ENCODE measurements around the gene HOXB1. TPM values are rescaled to one million over a fixed set of nuclear protein-coding genes. Genes with fewer than 3 reads are reported as not detected.

The HOXB1 gene
- polyA plus RNA-seq, 1 donor (not counting 4 experiments of a cell fraction or from before 2014, with no cell fraction given) = not detected

DNA sequence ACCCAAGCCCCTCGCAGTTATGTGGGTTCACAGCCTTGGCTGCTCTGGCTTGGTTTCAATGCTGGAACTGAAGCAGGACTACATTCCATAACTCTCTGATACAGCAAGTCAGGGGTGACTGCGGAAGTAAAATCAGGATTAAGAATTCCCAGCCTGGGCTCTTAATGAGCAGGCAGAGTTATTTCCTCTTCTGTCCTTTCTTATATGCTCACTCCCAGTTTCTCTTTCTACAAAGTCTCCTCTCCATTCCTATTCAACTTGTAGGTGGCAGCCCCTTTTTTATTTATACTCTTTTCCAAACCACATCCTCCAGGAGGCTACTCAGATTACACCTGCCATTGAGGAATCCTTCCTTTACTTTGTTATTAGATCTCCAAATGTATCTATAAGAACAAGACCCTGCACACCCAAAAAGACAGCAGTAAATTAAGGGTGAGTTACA, 40.3 kb downstream of the HOXB1 start:
- no peak overlapping the region for H3K4me3 ChIP-seq (ENCODE audit: control insufficient read depth in 2 of 3, extremely low read depth in 1 of 3, insufficient read depth in 2 of 3, low read depth in 1 of 3, low read length in 3 of 3)
- no peaks in the 10 kb centered on the region for H3K27me3 ChIP-seq (ENCODE audit: control insufficient read depth, extremely low read depth, insufficient read depth, low read length)
- dilution Hi-C loops (cut with MboI; ENCODE audit: extremely low pct_ligation_motif_present, low sequenced_read_pairs) = no loop called here
- no peak overlapping the region for H3K9ac ChIP-seq (ENCODE audit: control insufficient read depth, extremely low read depth, insufficient read depth, low read length)
- H3K27ac ChIP-seq (ENCODE audit: control insufficient read depth, insufficient read depth, low read length) = no peak overlapping the region
- no peaks in the 10 kb centered on the region for H3K9me3 ChIP-seq (ENCODE audit: control insufficient read depth, low read depth, low read length)
- H2AFZ ChIP-seq (ENCODE audit: control insufficient read depth, low read length) = peak overlapping the region; percentile 1
- TF ChIP-seq, protein P1, sequence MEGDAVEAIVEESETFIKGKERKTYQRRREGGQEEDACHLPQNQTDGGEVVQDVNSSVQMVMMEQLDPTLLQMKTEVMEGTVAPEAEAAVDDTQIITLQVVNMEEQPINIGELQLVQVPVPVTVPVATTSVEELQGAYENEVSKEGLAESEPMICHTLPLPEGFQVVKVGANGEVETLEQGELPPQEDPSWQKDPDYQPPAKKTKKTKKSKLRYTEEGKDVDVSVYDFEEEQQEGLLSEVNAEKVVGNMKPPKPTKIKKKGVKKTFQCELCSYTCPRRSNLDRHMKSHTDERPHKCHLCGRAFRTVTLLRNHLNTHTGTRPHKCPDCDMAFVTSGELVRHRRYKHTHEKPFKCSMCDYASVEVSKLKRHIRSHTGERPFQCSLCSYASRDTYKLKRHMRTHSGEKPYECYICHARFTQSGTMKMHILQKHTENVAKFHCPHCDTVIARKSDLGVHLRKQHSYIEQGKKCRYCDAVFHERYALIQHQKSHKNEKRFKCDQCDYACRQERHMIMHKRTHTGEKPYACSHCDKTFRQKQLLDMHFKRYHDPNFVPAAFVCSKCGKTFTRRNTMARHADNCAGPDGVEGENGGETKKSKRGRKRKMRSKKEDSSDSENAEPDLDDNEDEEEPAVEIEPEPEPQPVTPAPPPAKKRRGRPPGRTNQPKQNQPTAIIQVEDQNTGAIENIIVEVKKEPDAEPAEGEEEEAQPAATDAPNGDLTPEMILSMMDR (optimal IDR thresholded peaks at IDR 0.05 in 1 of 3, IDR thresholded peaks at IDR 0.05 in 1 of 3, conservative IDR thresholded peaks at IDR 0.05 in 1 of 3; ENCODE audit: extremely low read depth in 1 of 3, insufficient read depth in 2 of 3, low read length in 3 of 3) = no peak
- no peak for TF ChIP-seq EZH2 (IDR thresholded peaks at IDR 0.05; ENCODE audit: low read length)
- H3K36me3 ChIP-seq (ENCODE audit: control insufficient read depth in 2 of 2, extremely low read depth in 1 of 2, insufficient read depth in 2 of 2, low read length in 2 of 2) = no peaks in the 10 kb centered on the region
- H3K79me2 ChIP-seq (ENCODE audit: control insufficient read depth, insufficient read depth, low read length) = no peaks in the 10 kb centered on the region
- H3K4me2 ChIP-seq (ENCODE audit: control insufficient read depth, extremely low read depth, insufficient read depth, low read depth, low read length) = no peak overlapping the region
- no peaks in the 10 kb centered on the region for H3K9me1 ChIP-seq (ENCODE audit: control insufficient read depth, extremely low read depth, insufficient read depth, low read length)
- FAIRE-seq (no peak), DNase-seq (ENCODE audit: low read depth, low spot score) (no peak)
- H4K20me1 ChIP-seq (ENCODE audit: control insufficient read depth, extremely low read depth, insufficient read depth, low read length) = no peaks in the 10 kb centered on the region
- peaks cover 38% of the 10 kb centered on the region for H3K4me1 ChIP-seq (ENCODE audit: control insufficient read depth, extremely low read depth, insufficient read depth, low read length)

DNA sequence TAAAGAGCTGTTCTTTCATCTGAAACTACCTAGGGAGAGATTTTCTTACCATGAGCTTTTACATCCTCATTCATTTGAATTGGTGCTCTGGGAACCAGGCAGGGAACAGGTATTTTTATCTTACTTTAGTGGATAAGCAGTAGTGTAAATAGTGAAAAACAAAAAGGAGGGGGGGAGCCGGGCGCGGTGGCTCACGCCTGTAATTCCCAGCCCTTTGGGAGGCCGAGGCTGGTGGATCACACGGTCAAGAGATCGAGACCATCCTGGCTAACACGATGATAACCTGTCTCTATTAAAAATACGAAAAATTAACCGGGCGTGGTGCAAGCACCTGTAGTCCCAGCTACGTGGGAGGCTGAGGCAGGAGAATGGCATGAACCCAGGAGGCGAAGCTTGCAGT, 41.0 kb downstream of the HOXB1 start:
- H3K27me3 ChIP-seq (ENCODE audit: control insufficient read depth, extremely low read depth, insufficient read depth, low read length) = no peaks in the 10 kb centered on the region
- H3K9ac ChIP-seq (ENCODE audit: control insufficient read depth, extremely low read depth, insufficient read depth, low read length) = no peak overlapping the region
- peaks cover 44% of the 10 kb centered on the region for H3K4me1 ChIP-seq (ENCODE audit: control insufficient read depth, extremely low read depth, insufficient read depth, low read length)
- no peaks in the 10 kb centered on the region for H3K79me2 ChIP-seq (ENCODE audit: control insufficient read depth, insufficient read depth, low read length)
- DNase-seq (ENCODE audit: low read depth, low spot score) (no peak), FAIRE-seq (no peak)
- no peaks in the 10 kb centered on the region for H3K9me1 ChIP-seq (ENCODE audit: control insufficient read depth, extremely low read depth, insufficient read depth, low read length)
- H3K4me3 ChIP-seq (ENCODE audit: control insufficient read depth in 2 of 3, extremely low read depth in 1 of 3, insufficient read depth in 2 of 3, low read depth in 1 of 3, low read length in 3 of 3) = no peak overlapping the region
- no peaks in the 10 kb centered on the region for H4K20me1 ChIP-seq (ENCODE audit: control insufficient read depth, extremely low read depth, insufficient read depth, low read length)
- H3K27ac ChIP-seq (ENCODE audit: control insufficient read depth, insufficient read depth, low read length) = no peak overlapping the region
- TF ChIP-seq, protein P1 (optimal IDR thresholded peaks at IDR 0.05 in 1 of 3, IDR thresholded peaks at IDR 0.05 in 1 of 3, conservative IDR thresholded peaks at IDR 0.05 in 1 of 3; ENCODE audit: extremely low read depth in 1 of 3, insufficient read depth in 2 of 3, low read length in 3 of 3) = no peak
- TF ChIP-seq EZH2 (IDR thresholded peaks at IDR 0.05; ENCODE audit: low read length) = no peak
- no peaks in the 10 kb centered on the region for H3K9me3 ChIP-seq (ENCODE audit: control insufficient read depth, low read depth, low read length)
- H3K36me3 ChIP-seq (ENCODE audit: control insufficient read depth in 2 of 2, extremely low read depth in 1 of 2, insufficient read depth in 2 of 2, low read length in 2 of 2) = no peaks in the 10 kb centered on the region
- dilution Hi-C loops (cut with MboI; ENCODE audit: extremely low pct_ligation_motif_present, low sequenced_read_pairs) = no loop called here
- no peak overlapping the region for H3K4me2 ChIP-seq (ENCODE audit: control insufficient read depth, extremely low read depth, insufficient read depth, low read depth, low read length)
- no peak overlapping the region for H2AFZ ChIP-seq (ENCODE audit: control insufficient read depth, low read length)

All from keratinocyte (primary cell).